HG02588 (cell line): ENCODE results near the gene PRAMEF9.
"Not testable (repeated sequence)": the region's sequence is repeated elsewhere in the genome, so short reads cannot be mapped to it uniquely, and the experiment has no call there.

Experiments
- ATAC-seq: cut with Tn5 transposase; IDR thresholded peaks from one replicate; pipeline ENCODE4 v1.9.1; 2021; ENCODE audit warnings: mild to moderate bottlenecking, moderate library complexity; ENCODE audit not compliant: unreplicated experiment

PRAMEF9 gene

GRCh38 chr1:13171548-13171947 lies at the start of gene PRAMEF9:
PRAMEF9 (plus strand) TSS chr1:13171848; CDS start chr1:13175281, 3,433 bp downstream.
- ATAC-seq: not testable (repeated sequence)

GRCh38 chr1:13155909-13156308 lies 15.7 kb upstream of the PRAMEF9 start, which contains the start of gene PRAMEF26:
PRAMEF26 (minus strand) TSS chr1:13156009; CDS start chr1:13153095, 2,914 bp downstream.
- ATAC-seq: not testable (repeated sequence)

- ATAC-seq: not testable (repeated sequence)
Observed at GRCh38 chr1:13165531-13165930, 6.1 kb upstream of the PRAMEF9 start, which contains the start of gene HNRNPCL4. HNRNPCL4 (minus strand) TSS chr1:13165631; CDS start chr1:13165467, 164 bp downstream.

GRCh38 chr1:13201309-13201708 lies 29.7 kb downstream of the PRAMEF9 start, which contains the start of gene PRAMEF13:
PRAMEF13 (minus strand) TSS chr1:13201409; CDS start chr1:13199589, 1,820 bp downstream.
- not testable (repeated sequence) for ATAC-seq

GRCh38 chr1:13208712-13209111 lies 37.1 kb downstream of the PRAMEF9 start:
- ATAC-seq: not testable (repeated sequence)

- ATAC-seq: not testable (repeated sequence)
Observed at GRCh38 chr1:13216619-13217018, 45.0 kb downstream of the PRAMEF9 start.

- not testable (repeated sequence) for ATAC-seq
Observed at GRCh38 chr1:13219203-13219602, 47.6 kb downstream of the PRAMEF9 start.

GRCh38 chr1:13222788-13223187 lies 51.1 kb downstream of the PRAMEF9 start:
- ATAC-seq: not testable (repeated sequence)

GRCh38 chr1:13224480-13225060 lies 52.9 kb downstream of the PRAMEF9 start:
- ATAC-seq: no peak

- not testable (repeated sequence) for ATAC-seq
Observed at GRCh38 chr1:13225675-13226204, 54.1 kb downstream of the PRAMEF9 start, which contains the start of gene PRAMEF18. PRAMEF18 (minus strand) TSS chr1:13226154; CDS start chr1:13226106, 48 bp downstream.

- not testable (repeated sequence) for ATAC-seq
Observed at GRCh38 chr1:13227271-13228055, 55.8 kb downstream of the PRAMEF9 start.

- no peak for ATAC-seq
Observed at GRCh38 chr1:13228343-13228781, 56.7 kb downstream of the PRAMEF9 start.
